ENCODE data around the gene ARHGAP22.

The ARHGAP22 gene

GRCh38 chr10:48418189-48418788 lies 186.6 kb downstream of the ARHGAP22 start:
- DNase-seq (ENCODE audit: low read depth) = no peak

- no peak for DNase-seq (ENCODE audit: low read depth)
These were observed 187.5 kb downstream of the ARHGAP22 start for GRCh38 chr10:48417374-48417773.

DNA sequence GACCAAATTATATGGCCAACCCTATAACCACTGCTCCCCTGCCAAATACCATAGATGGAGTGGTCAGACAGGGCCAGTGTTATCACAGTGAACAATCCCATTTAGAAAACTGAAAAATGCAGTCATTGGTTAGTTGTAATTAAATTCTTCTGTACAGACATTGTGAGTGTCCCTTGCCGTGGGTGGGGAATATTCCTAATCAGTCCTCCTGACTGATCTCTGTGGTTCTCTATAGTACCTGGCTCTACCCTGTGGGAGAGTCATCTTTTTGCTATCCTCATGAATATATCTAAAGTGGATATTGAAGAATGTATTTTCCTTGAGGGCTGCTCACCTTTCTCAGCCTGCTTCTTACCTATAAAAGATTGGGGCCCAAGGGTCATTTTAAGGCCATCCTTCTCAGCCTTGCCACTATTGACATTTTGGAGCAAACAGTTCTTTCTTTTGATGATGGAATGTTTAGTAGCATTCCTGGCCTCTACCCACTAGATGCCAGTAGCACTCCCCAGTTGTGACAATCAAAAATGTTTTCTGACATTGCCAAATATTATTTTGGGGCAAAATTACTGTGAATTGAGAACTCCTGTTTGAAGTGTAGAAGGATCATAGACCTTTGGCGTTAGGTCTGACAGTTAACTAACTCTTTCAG lies 188.2 kb downstream of the ARHGAP22 start:
- DNase-seq (ENCODE audit: low read depth) = no peak

DNA sequence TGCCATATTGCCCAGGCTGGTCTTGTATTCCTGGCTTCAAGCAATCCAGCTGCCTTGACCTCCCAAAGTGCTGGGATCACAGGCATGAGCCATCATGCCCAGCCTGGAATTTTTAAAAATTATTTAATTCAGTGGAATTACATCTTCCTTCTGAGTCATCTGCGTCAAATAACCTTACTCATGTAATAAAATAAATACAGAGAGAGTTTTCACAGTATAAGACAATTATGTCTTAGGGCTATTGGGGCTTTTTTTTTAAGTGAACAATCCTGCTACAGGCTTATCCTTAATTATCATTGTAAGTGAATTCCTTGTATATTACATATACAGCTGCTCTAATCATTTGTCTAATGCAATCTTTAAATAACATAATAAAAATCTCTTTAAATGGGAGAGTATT lies 190.1 kb downstream of the ARHGAP22 start:
- DNase-seq (ENCODE audit: low read depth) = no peak

- DNase-seq (ENCODE audit: low read depth) = no peak
These were observed 190.7 kb downstream of the ARHGAP22 start for GRCh38 chr10:48414160-48414559.

DNA sequence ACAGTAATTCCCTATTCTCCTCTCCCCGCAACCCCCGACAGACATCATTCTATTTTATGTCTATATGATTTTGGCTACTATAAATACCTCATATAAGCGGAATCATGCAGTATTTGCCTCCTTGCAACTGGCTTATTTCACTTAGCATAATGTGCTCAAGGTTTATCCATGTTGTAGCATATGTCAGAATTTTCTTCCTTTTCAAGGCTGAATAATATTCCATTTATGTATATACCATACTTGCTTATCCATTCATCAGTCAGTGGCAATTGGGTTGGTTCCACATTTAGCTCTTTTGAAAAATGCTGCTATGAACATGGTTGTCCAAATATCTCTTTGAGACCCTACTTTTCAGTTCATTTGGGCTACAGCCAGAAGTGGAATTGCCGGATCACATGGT lies 191.9 kb downstream of the ARHGAP22 start:
- no peak for DNase-seq (ENCODE audit: low read depth)

DNA sequence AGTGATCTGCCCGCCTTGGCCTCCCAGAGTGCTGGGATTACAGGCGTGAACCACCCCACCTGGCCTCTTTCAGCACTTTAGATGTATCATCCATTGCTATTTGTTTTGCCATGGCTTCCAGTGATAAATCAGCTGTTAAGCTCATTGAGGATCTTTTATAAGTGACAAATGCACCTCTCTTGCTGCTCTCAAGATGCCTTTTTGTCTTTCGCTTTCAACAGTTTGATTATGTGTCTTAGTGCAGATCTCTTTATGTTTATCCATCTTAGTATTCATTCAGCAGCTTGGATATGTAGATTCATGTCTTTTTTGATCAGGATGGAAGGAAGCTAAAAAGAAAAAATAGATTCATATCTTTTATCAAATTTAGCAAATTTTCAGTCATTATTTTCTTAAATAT lies 192.8 kb downstream of the ARHGAP22 start:
- DNase-seq (ENCODE audit: low read depth) = no peak

DNA sequence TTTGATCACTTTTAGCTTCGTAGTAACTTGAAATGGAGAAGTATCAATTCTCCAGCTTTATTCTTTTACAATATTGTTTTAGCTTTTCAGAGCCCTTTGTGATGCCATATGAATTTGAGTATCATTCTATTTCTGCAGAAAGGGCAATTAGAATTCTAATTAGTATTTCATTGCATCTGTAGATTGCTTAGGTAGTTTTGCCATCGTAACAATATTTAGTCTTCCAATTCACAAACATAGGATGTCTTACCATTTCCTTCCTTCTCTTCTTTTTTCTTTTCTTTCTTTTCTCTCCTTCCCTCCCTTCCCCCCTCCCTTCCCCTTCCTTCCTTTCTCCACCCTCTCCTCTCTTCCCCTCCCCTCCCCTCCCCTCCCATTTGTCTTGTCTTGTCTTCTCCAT lies 193.4 kb downstream of the ARHGAP22 start:
- no peak for DNase-seq (ENCODE audit: low read depth)

GRCh38 chr10:48410503-48410902 lies 194.4 kb downstream of the ARHGAP22 start:
- no peak for DNase-seq (ENCODE audit: low read depth)

- DNase-seq (ENCODE audit: low read depth) = no peak
These were observed 198.2 kb downstream of the ARHGAP22 start for GRCh38 chr10:48406658-48407057.

- DNase-seq (ENCODE audit: low read depth) = peak; percentile 10
These were observed 198.7 kb downstream of the ARHGAP22 start for GRCh38 chr10:48406204-48406603.

- DNase-seq (ENCODE audit: low read depth) = no peak
These were observed 200.2 kb downstream of the ARHGAP22 start for GRCh38 chr10:48404646-48405045.

DNA sequence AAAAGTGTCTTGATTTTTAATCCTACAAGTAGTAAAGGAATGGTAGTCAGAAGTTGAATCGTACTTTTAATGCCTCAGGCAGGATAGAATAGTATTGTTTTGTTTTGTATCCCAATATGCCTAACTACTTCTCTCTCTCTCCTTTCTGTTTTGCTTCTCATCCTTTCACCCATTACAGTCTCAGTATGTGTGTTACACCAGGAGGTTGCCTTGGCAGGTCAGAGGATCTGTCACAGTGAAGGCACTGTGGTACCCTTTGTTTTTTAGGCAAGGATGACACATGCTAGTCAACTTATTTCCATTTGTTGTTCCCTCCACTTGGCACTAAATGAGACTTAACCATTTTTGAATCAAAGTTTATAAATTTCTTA lies 204.0 kb downstream of the ARHGAP22 start:
- DNase-seq (ENCODE audit: low read depth) = no peak

DNA sequence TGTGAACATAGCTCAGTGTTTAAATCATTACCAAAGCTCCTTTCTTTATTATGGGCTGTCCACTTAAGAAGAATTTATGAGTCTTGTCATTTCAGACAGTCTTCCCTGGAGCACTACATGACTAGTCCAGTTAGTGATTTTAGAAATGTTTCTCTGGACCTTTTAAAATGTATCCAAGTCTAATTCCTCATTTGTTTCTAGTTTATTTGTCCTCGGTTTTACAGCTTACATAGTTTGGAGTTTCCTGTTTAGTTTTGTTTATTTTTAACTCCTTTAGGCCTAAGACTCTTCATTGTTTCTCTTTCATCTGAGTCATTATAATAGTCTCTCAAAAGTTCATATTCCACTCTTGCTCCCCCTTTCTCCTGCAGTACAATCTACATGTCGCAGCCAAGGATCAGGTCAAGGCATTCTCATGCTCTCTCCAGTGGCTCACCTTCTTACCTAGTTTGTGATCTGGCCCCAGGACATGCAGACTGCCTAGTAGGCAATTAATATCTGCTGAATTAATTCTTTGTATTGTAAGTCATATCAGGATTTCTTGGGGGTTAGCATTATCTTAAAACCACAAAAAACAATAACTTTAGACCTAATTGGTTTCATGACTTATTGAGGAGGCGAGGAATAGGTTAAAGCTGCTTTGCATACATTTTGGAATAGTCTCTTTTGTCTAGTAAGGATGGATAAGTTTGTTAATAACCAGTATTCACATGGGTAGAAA lies 204.6 kb downstream of the ARHGAP22 start:
- no peak for DNase-seq (ENCODE audit: low read depth)

- DNase-seq (ENCODE audit: low read depth) = no peak
These were observed 205.3 kb downstream of the ARHGAP22 start for GRCh38 chr10:48399551-48399950.

GRCh38 chr10:48399056-48399541 lies 205.8 kb downstream of the ARHGAP22 start:
- DNase-seq (ENCODE audit: low read depth) = no peak

DNA sequence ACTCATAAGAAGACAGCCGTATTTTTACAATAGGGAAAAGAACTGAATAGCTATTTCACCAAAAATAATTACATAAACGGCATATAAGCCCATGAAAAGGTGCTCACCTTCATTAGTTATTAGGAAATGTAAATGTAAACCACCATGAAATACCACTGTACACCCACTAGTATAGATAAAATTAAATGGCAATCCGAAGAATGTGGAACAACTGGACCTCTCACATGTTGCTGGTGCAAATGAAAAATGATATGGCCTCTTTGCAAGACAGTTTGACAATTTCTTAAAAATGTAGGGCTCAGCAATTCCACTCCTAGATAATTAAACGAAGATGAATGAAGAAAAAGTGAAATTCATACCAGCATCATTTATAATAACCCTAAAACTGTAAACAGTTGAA lies 206.6 kb downstream of the ARHGAP22 start:
- no peak for DNase-seq (ENCODE audit: low read depth)
